ENCODE results near the gene ANK2. TPM values are rescaled to one million over a fixed set of nuclear protein-coding genes. Genes with fewer than 3 reads are reported as not detected.

The ANK2 gene
- total and polyA plus RNA-seq, 10 donors, result 5.3 to 158 (median 72.9) TPM

- H3K36me3 ChIP-seq, result no peaks in the 10 kb centered on the region
- WGBS, 5 donors, result 79 to 93% (median 85%) methylated on average over 1 of the region's 1 CpG
- no peak overlapping the region for H3K4me3 ChIP-seq
- no peaks in the 10 kb centered on the region for H3K27me3 ChIP-seq (replicated peaks in 1 of 7)
- intact Hi-C loops (cut with DNase I; ENCODE audit: low total_unique reads), result no loop called here
- no peak overlapping the region for H3K27ac ChIP-seq
- H3K4me1 ChIP-seq, result no peaks in the 10 kb centered on the region
- no peaks in the 10 kb centered on the region for H3K9me3 ChIP-seq
- no peak for TF ChIP-seq POLR2A (IDR thresholded peaks at IDR 0.05)
- TF ChIP-seq POLR2AphosphoS5 (IDR thresholded peaks at IDR 0.05), result no peak
- no peak for TF ChIP-seq CTCF (IDR thresholded peaks at IDR 0.05 in 8 of 11, conservative IDR thresholded peaks at IDR 0.05 in 3 of 11)
- no peak for DNase-seq
These were observed 213.8 kb downstream of the ANK2 start for GRCh38 chr4:113263274-113263673.

- no peak for DNase-seq
- 84 to 90% (median 87%) methylated on average over 7 of the region's 7 CpGs for WGBS, 5 donors
- Histone ChIP-seq H3K9me3 (no peaks in the 10 kb centered on the region), H3K4me1 (no peaks in the 10 kb centered on the region), H3K27me3 (replicated peaks in 1 of 7) (no peaks in the 10 kb centered on the region), H3K4me3 (no peak overlapping the region), H3K27ac (no peak overlapping the region), H3K36me3 (no peaks in the 10 kb centered on the region)
- intact Hi-C loops (cut with DNase I; ENCODE audit: low total_unique reads), result no loop called here
- TF ChIP-seq POLR2A (IDR thresholded peaks at IDR 0.05) (no peak), POLR2AphosphoS5 (IDR thresholded peaks at IDR 0.05) (no peak), CTCF (IDR thresholded peaks at IDR 0.05 in 8 of 11, conservative IDR thresholded peaks at IDR 0.05 in 3 of 11) (no peak)
These were observed 221.3 kb downstream of the ANK2 start for GRCh38 chr4:113270520-113271319.

- H3K36me3 ChIP-seq, result no peaks in the 10 kb centered on the region
- H3K4me3 ChIP-seq, result no peak overlapping the region
- TF ChIP-seq POLR2AphosphoS5 (IDR thresholded peaks at IDR 0.05), result no peak
- TF ChIP-seq POLR2A (IDR thresholded peaks at IDR 0.05), result no peak
- TF ChIP-seq CTCF (IDR thresholded peaks at IDR 0.05 in 8 of 11, conservative IDR thresholded peaks at IDR 0.05 in 3 of 11), result no peak
- no peak overlapping the region for H3K27ac ChIP-seq
- no peak for DNase-seq
- intact Hi-C loops (cut with DNase I; ENCODE audit: low total_unique reads), result no loop called here
- no peaks in the 10 kb centered on the region for H3K27me3 ChIP-seq (replicated peaks in 1 of 7)
- no peaks in the 10 kb centered on the region for H3K9me3 ChIP-seq
- H3K4me1 ChIP-seq, result no peaks in the 10 kb centered on the region
These were observed 223.1 kb downstream of the ANK2 start for GRCh38 chr4:113272523-113272922.

GRCh38 chr4:113273721-113274220, 224.3 kb downstream of the ANK2 start:
- Histone ChIP-seq H3K36me3 (no peaks in the 10 kb centered on the region), H3K9me3 (no peaks in the 10 kb centered on the region), H3K27me3 (replicated peaks in 1 of 7) (peaks cover 0 to 6% (median 0%) of the 10 kb centered on the region in 7 donors), H3K4me3 (no peak overlapping the region), H3K4me1 (no peaks in the 10 kb centered on the region), H3K27ac (no peak overlapping the region)
- TF ChIP-seq CTCF (IDR thresholded peaks at IDR 0.05 in 8 of 11, conservative IDR thresholded peaks at IDR 0.05 in 3 of 11) (no peak), POLR2A (IDR thresholded peaks at IDR 0.05) (no peak), POLR2AphosphoS5 (IDR thresholded peaks at IDR 0.05) (no peak)
- DNase-seq, result no peak
- intact Hi-C loops (cut with DNase I; ENCODE audit: low total_unique reads), result no loop called here
